ENCODE data around the gene USF1.
"Not testable (repeated sequence)": the region's sequence is repeated elsewhere in the genome, so short reads cannot be mapped to it uniquely, and the experiment has no call there.

USF1 gene

DNA sequence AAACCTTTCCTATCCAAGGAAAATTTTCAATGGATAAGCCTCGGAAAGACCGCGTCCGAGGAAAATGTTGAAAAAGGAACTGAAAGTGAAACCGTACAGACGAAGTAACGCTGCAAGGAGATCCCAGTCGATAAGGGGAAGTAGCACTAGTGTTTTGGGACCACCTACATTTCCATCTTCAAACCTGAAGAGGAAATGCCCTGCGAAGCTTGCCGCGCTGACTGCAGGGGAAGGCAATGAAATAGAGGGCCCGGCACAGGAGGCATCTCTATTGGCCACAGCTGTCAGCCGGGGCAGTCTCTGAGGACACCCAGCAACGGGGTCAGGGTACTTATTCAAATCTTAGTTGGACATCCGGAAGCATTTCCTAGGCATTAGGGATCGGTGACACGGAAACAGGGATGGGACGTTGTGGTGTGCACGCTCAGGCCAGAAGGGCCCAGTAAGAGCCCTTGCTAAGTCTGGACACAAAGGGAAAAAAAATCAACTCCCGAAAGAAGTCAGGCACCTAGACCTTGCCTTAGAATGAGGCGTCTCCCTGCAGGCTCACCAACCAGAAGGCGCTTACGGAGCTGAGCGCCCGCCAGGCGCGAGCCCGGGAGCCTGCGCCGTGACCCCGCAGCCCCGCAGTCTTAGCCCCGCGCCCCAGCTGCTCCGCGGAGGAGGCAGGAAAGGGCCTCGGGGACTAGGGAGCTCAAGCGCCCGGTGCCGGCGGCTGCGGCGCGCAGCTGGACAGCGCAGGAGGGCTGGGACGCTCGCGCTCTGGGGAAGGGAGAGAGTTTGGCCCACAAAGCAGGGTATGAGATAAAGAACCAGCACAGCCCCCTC lies 655 bp downstream of the USF1 start:
- Histone ChIP-seq H3K36me3 (ENCODE audit: insufficient read depth, low read depth, low read length) (peaks cover 33% of the 10 kb centered on the region), H3K27me3 (ENCODE audit: insufficient read depth, low read length) (peaks cover 28% of the 10 kb centered on the region), H3K9ac (ENCODE audit: low read depth, low read length) (peak overlapping the region; percentile 89), H3K27ac (ENCODE audit: low read length) (peak overlapping the region; percentile 96), H3K9me3 (ENCODE audit: insufficient read depth, low read depth, low read length) (peaks cover 2% of the 10 kb centered on the region; the same call in 1 of the 2 replicates), H3K4me3 (ENCODE audit: low read length) (peak overlapping the region; percentile 86), H3K4me1 (ENCODE audit: insufficient read depth, low read length) (peaks cover 2% of the 10 kb centered on the region; the same call in 1 of the 2 replicates)

DNA sequence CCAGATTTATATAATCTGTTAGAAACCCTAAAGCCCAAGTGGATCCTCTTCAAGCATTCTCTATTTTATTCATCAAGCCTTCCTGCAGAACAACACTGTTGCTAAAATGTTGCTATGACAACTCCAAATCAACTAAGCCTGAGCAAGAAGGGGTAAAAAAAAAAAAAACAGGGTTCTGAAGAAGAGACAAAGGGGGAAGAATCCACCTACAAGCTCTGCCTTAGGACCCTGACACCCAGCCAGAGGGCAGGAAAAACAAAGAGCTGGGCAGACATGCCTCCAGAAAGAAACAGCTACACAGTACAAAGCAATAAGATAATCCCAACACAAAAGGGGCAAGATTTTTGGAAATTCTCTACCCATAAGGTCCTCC lies 1.3 kb downstream of the USF1 start:
- Histone ChIP-seq H3K27me3 (ENCODE audit: insufficient read depth, low read length) (peaks cover 28% of the 10 kb centered on the region), H3K9ac (ENCODE audit: low read depth, low read length) (peak overlapping the region; percentile 89), H3K4me3 (ENCODE audit: low read length) (peak overlapping the region; percentile 86), H3K36me3 (ENCODE audit: insufficient read depth, low read depth, low read length) (peaks cover 39% of the 10 kb centered on the region), H3K9me3 (ENCODE audit: insufficient read depth, low read depth, low read length) (peaks cover 2% of the 10 kb centered on the region; the same call in 1 of the 2 replicates), H3K4me1 (ENCODE audit: insufficient read depth, low read length) (peaks cover 2% of the 10 kb centered on the region; the same call in 1 of the 2 replicates), H3K27ac (ENCODE audit: low read length) (no peak overlapping the region)

GRCh38 chr1:161039546-161039945 lies 6.2 kb downstream of the USF1 start:
- Histone ChIP-seq H3K9ac (ENCODE audit: low read depth, low read length) (no peak overlapping the region), H3K4me3 (ENCODE audit: low read length) (no peak overlapping the region), H3K27ac (ENCODE audit: low read length) (no peak overlapping the region), H3K27me3 (ENCODE audit: insufficient read depth, low read length) (no peaks in the 10 kb centered on the region), H3K4me1 (ENCODE audit: insufficient read depth, low read length) (peaks cover 10% of the 10 kb centered on the region; the same call in 1 of the 2 replicates), H3K9me3 (ENCODE audit: insufficient read depth, low read depth, low read length) (no peaks in the 10 kb centered on the region), H3K36me3 (ENCODE audit: insufficient read depth, low read depth, low read length) (peaks cover 49% of the 10 kb centered on the region)

GRCh38 chr1:161039154-161039545 lies 6.6 kb downstream of the USF1 start:
- Histone ChIP-seq H3K9ac (ENCODE audit: low read depth, low read length) (no peak overlapping the region), H3K36me3 (ENCODE audit: insufficient read depth, low read depth, low read length) (peaks cover 49% of the 10 kb centered on the region), H3K27me3 (ENCODE audit: insufficient read depth, low read length) (no peaks in the 10 kb centered on the region), H3K9me3 (ENCODE audit: insufficient read depth, low read depth, low read length) (no peaks in the 10 kb centered on the region), H3K4me3 (ENCODE audit: low read length) (no peak overlapping the region), H3K27ac (ENCODE audit: low read length) (no peak overlapping the region), H3K4me1 (ENCODE audit: insufficient read depth, low read length) (peaks cover 10% of the 10 kb centered on the region; the same call in 1 of the 2 replicates)

- Histone ChIP-seq H3K27ac (ENCODE audit: low read length) (no peak within 1 kb of the TSS), H3K36me3 (ENCODE audit: insufficient read depth, low read depth, low read length) (peaks cover 49% of the 10 kb centered on the region), H3K4me3 (ENCODE audit: low read length) (no peak within 1 kb of the TSS), H3K4me1 (ENCODE audit: insufficient read depth, low read length) (peaks cover 10% of the 10 kb centered on the region; the same call in 1 of the 2 replicates), H3K27me3 (ENCODE audit: insufficient read depth, low read length) (no peaks in the 10 kb centered on the region), H3K9me3 (ENCODE audit: insufficient read depth, low read depth, low read length) (no peaks in the 10 kb centered on the region), H3K9ac (ENCODE audit: low read depth, low read length) (no peak within 1 kb of the TSS)
Observed at GRCh38 chr1:161038523-161039153, 7.1 kb downstream of the USF1 start, which contains the start of gene TSTD1. Gene TSTD1 (minus strand): TSS chr1:161038964. CDS start chr1:161038889, 75 bp downstream.

DNA sequence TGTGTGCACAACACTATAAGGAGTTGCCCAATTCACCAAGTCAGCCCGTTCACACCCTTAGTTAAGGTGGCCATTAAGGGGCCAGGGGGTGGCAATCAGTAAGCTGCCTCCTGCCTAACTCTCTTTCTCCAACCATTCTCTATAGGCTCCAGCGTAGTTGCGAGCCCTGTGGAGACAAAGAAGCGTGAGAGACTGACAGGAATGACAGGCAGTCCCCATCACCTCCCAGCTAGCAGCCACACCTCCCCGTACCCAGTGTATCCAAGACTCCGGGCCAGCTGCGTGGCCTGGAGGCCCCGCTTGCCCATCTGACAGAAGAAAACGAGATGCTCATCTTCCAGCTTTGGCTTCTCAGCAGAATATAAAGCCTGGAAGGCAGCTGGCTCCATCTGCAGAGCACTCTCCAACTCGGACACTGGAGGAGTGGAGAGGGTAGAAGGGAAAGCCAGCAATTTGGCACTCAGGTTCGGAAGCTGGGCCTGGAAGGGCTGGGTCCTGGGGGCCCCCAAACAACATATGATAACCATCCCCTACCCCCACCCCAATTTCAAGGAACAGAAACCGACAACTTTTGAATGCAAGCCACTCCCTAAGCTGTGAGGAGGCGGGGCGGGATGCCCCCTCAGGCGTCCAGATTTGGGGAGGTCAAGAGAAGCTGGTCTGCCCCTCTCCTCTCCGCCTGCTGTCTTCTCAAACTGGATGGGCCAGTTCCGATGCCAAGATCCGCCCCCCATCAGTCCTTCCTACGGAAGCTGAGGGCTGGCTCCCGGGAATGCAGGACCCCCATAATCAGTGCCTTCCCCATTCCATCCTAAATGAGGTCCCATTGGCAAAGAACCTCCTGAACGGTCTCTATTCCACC lies 7.9 kb downstream of the USF1 start:
- H3K4me1 ChIP-seq (ENCODE audit: insufficient read depth, low read length), result peaks cover 10% of the 10 kb centered on the region; the same call in 1 of the 2 replicates
- H3K36me3 ChIP-seq (ENCODE audit: insufficient read depth, low read depth, low read length), result peaks cover 44% of the 10 kb centered on the region
- no peak overlapping the region for H3K9ac ChIP-seq (ENCODE audit: low read depth, low read length)
- no peaks in the 10 kb centered on the region for H3K9me3 ChIP-seq (ENCODE audit: insufficient read depth, low read depth, low read length)
- no peak overlapping the region for H3K4me3 ChIP-seq (ENCODE audit: low read length)
- H3K27me3 ChIP-seq (ENCODE audit: insufficient read depth, low read length), result no peaks in the 10 kb centered on the region
- H3K27ac ChIP-seq (ENCODE audit: low read length), result no peak overlapping the region

DNA sequence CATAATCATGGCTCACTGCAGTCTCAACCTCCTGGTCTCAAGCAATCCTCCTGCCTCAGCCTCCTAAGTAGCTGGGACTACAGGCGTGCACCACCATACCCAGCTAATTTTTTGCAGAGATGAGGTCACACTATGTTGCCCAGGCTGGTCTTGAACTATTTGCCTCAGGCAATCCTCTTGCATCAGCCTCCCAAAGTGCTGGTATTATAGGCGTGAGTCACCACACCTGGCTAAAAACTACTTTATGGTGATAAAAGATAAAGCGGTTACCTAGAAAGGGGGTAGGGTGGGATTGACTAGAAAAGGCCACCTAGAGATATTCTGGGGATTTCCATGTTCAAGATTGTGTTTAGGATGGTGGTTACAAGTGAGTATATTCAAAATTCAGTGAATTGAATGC lies 12.0 kb downstream of the USF1 start:
- Histone ChIP-seq H3K9ac (ENCODE audit: low read depth, low read length) (no peak overlapping the region), H3K27me3 (ENCODE audit: insufficient read depth, low read length) (no peaks in the 10 kb centered on the region), H3K4me3 (ENCODE audit: low read length) (no peak overlapping the region), H3K9me3 (ENCODE audit: insufficient read depth, low read depth, low read length) (no peaks in the 10 kb centered on the region), H3K27ac (ENCODE audit: low read length) (no peak overlapping the region), H3K4me1 (ENCODE audit: insufficient read depth, low read length) (peaks cover 10% of the 10 kb centered on the region; the same call in 1 of the 2 replicates), H3K36me3 (ENCODE audit: insufficient read depth, low read depth, low read length) (peaks cover 6% of the 10 kb centered on the region; the same call in 1 of the 2 replicates)

DNA sequence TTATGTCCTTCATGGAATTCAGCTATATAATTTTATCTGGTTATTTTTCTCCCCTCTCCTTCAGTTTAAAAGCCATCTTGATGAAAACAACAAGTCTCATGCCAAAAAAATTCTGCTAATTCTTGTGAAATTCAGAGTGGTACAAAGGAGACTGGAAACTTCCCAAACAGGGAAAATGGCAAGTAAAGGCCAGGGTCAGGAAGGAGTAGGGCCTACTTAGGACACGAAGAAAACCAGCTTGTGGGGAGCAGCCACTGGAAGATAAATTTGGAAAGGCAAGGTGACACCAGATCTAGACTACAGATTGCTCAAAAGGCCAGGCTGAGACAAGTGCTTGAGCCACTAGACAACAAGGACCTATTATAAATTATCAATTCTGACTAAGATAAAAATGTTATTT lies 13.4 kb downstream of the USF1 start:
- H3K4me1 ChIP-seq (ENCODE audit: insufficient read depth, low read length), result peaks cover 10% of the 10 kb centered on the region; the same call in 1 of the 2 replicates
- H3K27me3 ChIP-seq (ENCODE audit: insufficient read depth, low read length), result no peaks in the 10 kb centered on the region
- H3K4me3 ChIP-seq (ENCODE audit: low read length), result no peak overlapping the region
- no peak overlapping the region for H3K9ac ChIP-seq (ENCODE audit: low read depth, low read length)
- H3K27ac ChIP-seq (ENCODE audit: low read length), result no peak overlapping the region
- H3K36me3 ChIP-seq (ENCODE audit: insufficient read depth, low read depth, low read length), result peaks cover 2% of the 10 kb centered on the region; the same call in 1 of the 2 replicates
- H3K9me3 ChIP-seq (ENCODE audit: insufficient read depth, low read depth, low read length), result no peaks in the 10 kb centered on the region

DNA sequence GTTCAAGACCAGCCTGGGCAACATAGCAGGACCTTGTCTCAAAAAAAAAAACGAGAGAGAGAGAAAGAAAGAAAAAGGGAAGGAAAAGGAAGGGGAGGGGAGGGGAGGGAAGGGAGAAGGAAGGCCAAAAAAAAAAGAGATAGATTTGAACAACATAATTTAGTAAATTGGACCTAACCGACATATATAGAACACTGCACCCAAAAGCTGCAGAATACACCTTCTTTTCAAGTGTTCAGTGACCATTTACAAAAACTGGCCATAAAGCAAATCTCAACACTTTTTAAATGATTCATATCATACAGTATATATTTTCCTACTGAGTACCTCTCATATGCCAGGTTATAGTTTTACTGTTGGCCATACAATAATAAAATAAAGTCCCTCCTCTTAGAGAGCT lies 13.9 kb downstream of the USF1 start:
- no peaks in the 10 kb centered on the region for H3K9me3 ChIP-seq (ENCODE audit: insufficient read depth, low read depth, low read length)
- H3K9ac ChIP-seq (ENCODE audit: low read depth, low read length), result no peak overlapping the region
- H3K4me1 ChIP-seq (ENCODE audit: insufficient read depth, low read length), result peaks cover 10% of the 10 kb centered on the region; the same call in 1 of the 2 replicates
- H3K36me3 ChIP-seq (ENCODE audit: insufficient read depth, low read depth, low read length), result no peaks in the 10 kb centered on the region
- no peak overlapping the region for H3K4me3 ChIP-seq (ENCODE audit: low read length)
- no peak overlapping the region for H3K27ac ChIP-seq (ENCODE audit: low read length)
- H3K27me3 ChIP-seq (ENCODE audit: insufficient read depth, low read length), result no peaks in the 10 kb centered on the region

GRCh38 chr1:161029466-161029865 lies 16.3 kb downstream of the USF1 start:
- not testable (repeated sequence) for H3K27me3 ChIP-seq (ENCODE audit: insufficient read depth, low read length); H3K4me3 ChIP-seq (ENCODE audit: low read length); H3K4me1 ChIP-seq (ENCODE audit: insufficient read depth, low read length); H3K36me3 ChIP-seq (ENCODE audit: insufficient read depth, low read depth, low read length); H3K9ac ChIP-seq (ENCODE audit: low read depth, low read length); H3K9me3 ChIP-seq (ENCODE audit: insufficient read depth, low read depth, low read length); H3K27ac ChIP-seq (ENCODE audit: low read length)

- H3K4me3 ChIP-seq (ENCODE audit: low read length); H3K4me1 ChIP-seq (ENCODE audit: insufficient read depth, low read length); H3K9ac ChIP-seq (ENCODE audit: low read depth, low read length); H3K36me3 ChIP-seq (ENCODE audit: insufficient read depth, low read depth, low read length); H3K27me3 ChIP-seq (ENCODE audit: insufficient read depth, low read length); H3K9me3 ChIP-seq (ENCODE audit: insufficient read depth, low read depth, low read length); H3K27ac ChIP-seq (ENCODE audit: low read length): not testable (repeated sequence)
Observed at GRCh38 chr1:161026954-161027353, 18.8 kb downstream of the USF1 start.
